HG03097 (cell line): Measurements from ENCODE around the gene ITIH1.

ENCODE experiments used
- ATAC-seq: cut with Tn5 transposase; IDR thresholded peaks from one replicate; pipeline ENCODE4 v1.9.1; 2021; ENCODE audit not compliant: unreplicated experiment, low FRiP score

Gene ITIH1

DNA sequence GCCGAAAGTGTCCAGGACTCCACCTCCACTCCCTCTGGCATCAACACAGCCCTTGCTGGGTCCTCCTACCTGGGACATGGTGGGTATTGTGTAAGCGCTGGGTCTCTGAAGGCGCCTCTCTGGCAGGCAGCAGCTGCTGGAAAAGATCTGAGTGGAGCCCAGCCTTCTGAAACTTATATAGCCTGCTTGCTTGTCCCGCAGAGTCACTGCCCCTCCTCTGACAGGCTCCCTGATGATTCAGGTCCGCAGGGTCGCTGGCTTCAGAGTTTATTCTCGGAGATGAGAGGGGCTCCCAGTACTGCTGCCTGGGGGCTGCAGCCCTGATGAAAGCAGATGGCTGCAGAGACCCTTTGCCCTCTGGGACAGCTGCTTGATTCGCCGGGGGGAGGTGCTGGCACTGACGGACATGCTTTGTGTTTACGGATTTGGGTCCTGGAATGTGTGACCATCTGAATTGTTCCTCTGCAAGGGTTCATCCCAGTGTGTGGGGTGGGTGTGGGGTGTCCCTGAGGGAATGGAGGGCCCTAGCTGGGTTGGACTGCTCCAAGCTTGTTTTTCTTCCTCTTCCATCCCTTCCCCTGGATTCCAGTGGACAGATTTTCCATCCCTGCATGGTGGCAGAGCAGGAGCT is 57.6 kb downstream of the ITIH1 start, which contains the start of gene MUSTN1:
TSS of gene MUSTN1 (minus strand) at position 149 of the 631 bp plus-strand sequence. CDS start at position 78, 71 bp downstream.
- ATAC-seq: no peak

DNA sequence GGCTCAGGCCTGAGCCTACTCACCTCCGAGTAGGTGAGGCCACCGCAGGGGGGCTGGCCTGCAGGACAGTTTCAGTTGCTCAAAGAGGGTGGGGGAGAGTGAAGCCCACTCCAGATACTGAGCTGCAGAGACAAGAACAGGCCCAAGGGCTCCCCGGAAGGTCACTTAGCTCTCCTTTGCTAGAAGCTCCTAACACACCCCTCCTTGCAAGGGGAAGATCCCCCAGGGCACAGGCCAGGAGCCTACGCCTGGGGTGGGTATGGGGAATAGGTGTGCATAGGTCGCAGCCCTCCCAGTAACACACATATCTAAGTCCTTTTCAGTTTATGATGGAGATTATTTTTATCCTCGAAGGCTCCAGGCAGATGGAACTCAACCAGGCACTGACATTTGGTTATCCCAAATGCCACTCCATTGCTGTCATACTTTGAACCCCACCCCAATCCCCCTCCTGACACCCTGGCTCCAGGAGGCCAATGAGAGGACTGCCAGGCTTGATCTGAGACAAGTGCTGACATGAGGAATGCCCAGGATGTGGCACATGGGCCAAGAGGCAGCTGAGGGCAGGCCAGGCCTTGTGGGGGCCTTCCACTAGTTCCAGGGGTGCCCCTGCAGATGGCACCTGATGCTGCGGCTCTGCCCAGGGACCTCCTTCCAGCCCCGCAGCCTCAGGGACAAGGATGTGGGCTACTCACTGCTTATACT is 58.5 kb downstream of the ITIH1 start:
- ATAC-seq: no peak

DNA sequence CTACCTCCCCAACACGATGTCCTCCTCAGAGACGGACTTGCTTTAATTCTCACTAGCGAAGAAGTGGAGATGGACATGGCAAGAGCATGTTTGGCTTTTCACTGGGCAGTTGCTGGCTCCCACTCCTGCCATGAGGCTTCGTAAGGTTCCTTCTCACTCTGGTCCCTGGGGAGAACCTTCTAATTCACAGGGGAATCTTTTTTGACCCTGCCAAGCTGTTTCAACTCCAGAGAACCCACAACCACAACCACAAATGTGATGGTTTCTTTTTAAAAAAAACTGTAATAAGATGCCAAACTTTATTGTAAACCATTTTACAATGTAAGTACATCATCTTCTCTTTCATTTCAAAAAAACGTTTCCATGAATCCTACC is 59.1 kb downstream of the ITIH1 start:
- no peak for ATAC-seq

DNA sequence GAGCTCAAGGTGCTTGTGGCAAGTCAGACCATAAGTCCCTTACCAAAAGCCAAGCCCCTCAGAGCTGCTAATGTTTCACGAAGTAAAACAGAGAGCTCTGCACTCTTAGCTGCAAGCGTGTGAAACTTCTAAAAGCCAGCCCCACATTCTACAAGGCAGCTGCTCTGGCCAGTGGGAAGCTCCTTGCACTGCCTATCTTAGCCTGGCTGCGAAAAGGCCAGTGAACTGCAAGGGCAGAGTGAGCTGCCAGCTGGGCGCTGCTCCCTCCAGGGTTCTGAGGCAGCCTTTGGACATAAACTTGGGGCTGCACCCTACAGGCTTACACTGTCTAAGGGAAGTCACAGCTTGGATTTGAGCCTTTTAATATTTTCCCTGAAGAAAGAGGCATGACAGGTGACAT is 59.6 kb downstream of the ITIH1 start:
- no peak for ATAC-seq

DNA sequence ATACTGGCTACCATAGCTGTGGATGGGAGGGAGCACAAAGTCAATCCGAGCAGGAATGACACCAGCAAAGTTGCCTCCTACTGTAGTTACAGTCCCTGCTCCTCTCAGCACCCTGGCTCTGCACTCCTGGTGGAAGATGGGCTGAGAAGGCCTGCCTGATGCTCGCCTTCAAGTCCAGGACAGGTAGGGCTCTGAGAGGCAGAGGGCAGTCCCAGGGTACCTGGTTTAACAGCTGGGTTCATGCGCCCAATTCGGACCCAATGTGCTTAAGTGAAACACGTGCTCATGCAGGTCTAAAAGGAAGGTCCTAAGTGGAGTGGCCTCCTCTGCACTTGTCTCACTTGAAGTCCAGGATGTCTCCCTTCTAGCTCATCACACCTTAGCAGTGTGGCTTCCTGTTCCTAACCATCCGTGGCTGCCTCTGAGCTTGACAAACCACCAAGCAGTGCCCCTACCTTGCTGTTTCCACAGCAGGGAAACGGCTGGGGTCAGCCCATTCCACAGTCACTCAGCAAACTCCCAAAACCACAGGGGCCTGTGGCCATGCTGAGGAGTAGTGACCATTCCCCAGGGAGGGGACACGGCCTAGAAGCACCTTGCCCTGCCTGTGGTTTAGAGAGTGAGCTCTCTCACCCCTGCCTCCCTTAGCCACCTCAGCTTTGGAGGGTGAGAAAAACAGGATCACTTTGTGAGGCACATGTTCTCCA is 61.3 kb downstream of the ITIH1 start:
- no peak for ATAC-seq

DNA sequence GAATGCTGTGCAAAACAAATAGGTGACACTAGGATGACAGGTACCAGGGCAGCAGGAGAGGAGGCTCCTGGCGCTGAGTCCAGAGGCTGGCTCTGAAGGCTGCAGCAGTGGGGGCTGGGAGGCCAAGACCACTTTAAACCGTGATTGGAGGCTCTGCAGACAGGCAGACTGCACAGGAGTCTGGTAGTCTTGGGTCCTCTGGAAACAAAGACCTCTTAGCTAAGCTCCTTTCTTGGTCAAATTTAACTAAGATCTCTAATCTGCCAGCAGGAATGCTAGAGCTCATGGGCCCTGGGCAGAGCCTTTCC is 61.8 kb downstream of the ITIH1 start:
- ATAC-seq: no peak

DNA sequence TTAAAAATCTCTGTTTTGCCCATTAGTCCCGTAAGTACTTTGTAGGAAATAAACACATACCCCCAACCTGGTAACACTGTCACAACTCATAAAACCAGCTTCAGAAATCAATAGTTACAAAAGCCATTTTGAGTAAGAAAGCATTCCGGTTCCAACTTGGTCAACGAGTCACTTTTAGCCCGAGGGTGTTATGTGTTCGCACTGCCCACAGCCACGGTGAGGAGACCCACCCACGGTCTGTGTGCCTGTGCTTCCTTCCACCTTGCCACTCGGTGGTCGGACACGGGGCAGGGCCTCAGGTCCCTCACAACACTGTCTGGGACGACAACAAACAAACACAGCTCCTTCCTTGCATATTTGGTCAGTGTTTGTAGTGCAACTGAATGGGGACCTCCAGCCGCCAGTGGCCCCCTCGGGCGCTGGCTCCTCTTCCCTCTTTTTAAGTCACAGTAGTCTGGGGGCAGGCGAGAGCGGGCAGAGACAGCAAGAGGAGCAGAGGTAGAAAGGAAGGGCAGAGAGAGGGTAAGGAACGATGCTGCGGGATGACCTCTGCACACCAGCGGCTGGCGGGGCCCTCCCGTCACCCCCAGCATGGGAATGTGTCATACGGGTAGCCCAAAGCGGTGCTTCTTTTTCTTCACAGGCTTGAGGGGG is 62.6 kb downstream of the ITIH1 start:
- no peak for ATAC-seq

DNA sequence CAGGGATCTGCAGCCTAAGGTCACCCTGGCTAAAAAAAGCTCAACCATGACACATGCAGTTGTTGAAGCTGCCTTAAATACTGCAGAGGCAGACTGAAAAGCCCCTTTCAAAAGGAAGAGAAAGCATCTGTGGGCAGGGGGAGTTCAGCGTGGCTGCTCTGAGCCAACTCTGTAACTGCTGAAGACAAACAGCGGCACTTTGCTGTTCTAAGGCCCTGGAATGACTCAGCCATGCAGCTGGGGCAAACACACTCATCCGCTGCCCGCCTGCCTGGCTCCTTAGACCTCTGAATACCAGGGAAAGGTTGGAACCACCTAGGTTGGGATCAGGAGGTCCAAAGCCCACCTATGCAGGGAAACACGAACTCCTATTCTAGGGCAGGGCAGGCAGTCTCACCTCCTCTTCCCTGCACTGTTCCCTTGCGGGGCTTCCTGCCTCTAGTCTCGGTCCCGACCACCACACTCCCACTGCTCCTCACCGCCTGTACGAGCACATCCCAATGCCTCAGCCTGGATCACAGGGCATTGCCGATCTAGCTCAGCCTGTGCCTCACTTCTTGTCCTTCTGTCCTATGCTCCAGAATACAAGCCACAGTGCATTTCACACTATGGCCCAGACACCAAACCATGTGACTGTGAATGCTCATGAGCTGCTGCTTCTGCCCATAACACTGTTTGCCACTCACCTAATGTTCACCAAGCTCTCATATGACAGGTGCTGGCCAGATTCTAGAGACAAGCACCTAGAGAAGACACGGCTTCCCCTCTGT is 64.0 kb downstream of the ITIH1 start:
- ATAC-seq: no peak
